B cell (primary cell): Measurements from ENCODE around the gene PPFIA2. TPM values are rescaled to one million over a fixed set of nuclear protein-coding genes. Genes with fewer than 3 reads are reported as not detected.

ENCODE experiments used
- ATAC-seq: fragments of 200-7000 bp; cut with Tn5 transposase; one replicate; pipeline ENCODE4 v1.10.0; 2021; ENCODE audit warnings: low read depth, mild to moderate bottlenecking, moderate number of reproducible peaks, moderate library complexity
- CTCF ChIA-PET: fragments of 350-600 bp; sonication (Branson Sonifier 250); formaldehyde crosslinking; loops from one replicate; lab custom pipeline; 2021; ENCODE audit warnings: antibody characterized with exemption, inconsistent platforms; lab: Charles Lee
- POLR2A ChIA-PET: fragments of 350-600 bp; sonication (Branson Sonifier 250); formaldehyde crosslinking; loops from one replicate; lab custom pipeline; 2021; ENCODE audit warnings: antibody characterized with exemption; lab: Charles Lee
- DNase-seq: peaks from one replicate; pipeline ENCODE4 v3.0.0; 2013
- H2AFZ ChIP-seq: 2 replicates; pipeline ENCODE4 v1.6.1; 2012; ENCODE audit warnings: mild to moderate bottlenecking, low read depth, low read length; ENCODE audit not compliant: insufficient read depth, poor library complexity, severe bottlenecking
- H3K27ac ChIP-seq, 2 donors: 1 replicate in 1 of 2; 2 replicates in 1 of 2; pipeline ENCODE4 v1.5.1; 2012 to 2013; ENCODE audit warnings: low read length in 2 of 2, mild to moderate bottlenecking in 2 of 2, moderate library complexity in 1 of 2
- H3K27me3 ChIP-seq, 4 experiments: fragments of 200-600 bp in 1 of 4; sonication (generic) in 1 of 4; replicated peaks in 1 of 4; 1 replicate in 2 of 4; 2 replicates in 2 of 4; pipeline versions ENCODE4 v1.6.1 to v1.7.0; 2013 to 2016; ENCODE audit warnings: low read length in 3 of 4, mild to moderate bottlenecking in 2 of 4, mixed read lengths in 1 of 4, moderate library complexity in 1 of 4; ENCODE audit not compliant: insufficient read depth in 4 of 4, control insufficient read depth in 3 of 4; ENCODE audit errors: control extremely low read depth in 1 of 4
- H3K36me3 ChIP-seq, 2 experiments: replicated peaks in 1 of 2; 1 replicate in 1 of 2; 2 replicates in 1 of 2; pipeline versions ENCODE4 v1.6.1 to v1.7.1; 2013; ENCODE audit warnings: low read length in 1 of 2; ENCODE audit not compliant: insufficient read depth in 2 of 2, control insufficient read depth in 1 of 2; ENCODE audit errors: control extremely low read depth in 1 of 2, extremely low read depth in 1 of 2
- H3K4me1 ChIP-seq, 2 donors: fragments of 200-600 bp in 1 of 2; sonication (generic) in 1 of 2; 1 replicate in 1 of 2; 2 replicates in 1 of 2; pipeline versions ENCODE4 v1.5.1 to v1.6.1; 2013 to 2017; ENCODE audit warnings: low read length in 2 of 2; ENCODE audit not compliant: control insufficient read depth in 2 of 2, insufficient read depth in 2 of 2
- H3K4me2 ChIP-seq: replicated peaks from 2 replicates; pipeline ENCODE3; 2012; ENCODE audit warnings: mild to moderate bottlenecking, low read depth, low read length; ENCODE audit not compliant: poor library complexity, severe bottlenecking
- H3K4me3 ChIP-seq, 5 experiments: fragments of 200-600 bp in 1 of 5; sonication (generic) in 1 of 5; 1 replicate in 3 of 5; 2 replicates in 2 of 5; pipeline versions ENCODE4 v1.5.1 to v1.7.0; 2011 to 2016; ENCODE audit warnings: low read length in 4 of 5, mild to moderate bottlenecking in 4 of 5, low read depth in 2 of 5, control low read depth in 1 of 5, moderate library complexity in 1 of 5; ENCODE audit not compliant: insufficient read depth in 1 of 5; ENCODE audit errors: control extremely low read depth in 1 of 5, extremely low read depth in 1 of 5
- H3K79me2 ChIP-seq: fragments of 200-600 bp; sonication (generic); one replicate; pipeline ENCODE4 v1.6.0; 2016; ENCODE audit warnings: low read length; ENCODE audit not compliant: control insufficient read depth, insufficient read depth
- H3K9ac ChIP-seq: fragments of 200-600 bp; sonication (generic); 2 replicates; pipeline ENCODE4 v1.6.1; 2017; ENCODE audit warnings: mild to moderate bottlenecking, low read length, moderate library complexity
- H3K9me3 ChIP-seq, 3 donors: one replicate each; pipeline versions ENCODE4 v1.6.1 to v1.7.1; 2013; ENCODE audit warnings: low read length in 2 of 3; ENCODE audit not compliant: control insufficient read depth in 2 of 3, insufficient read depth in 1 of 3; ENCODE audit errors: control extremely low read depth in 1 of 3
- H4K20me1 ChIP-seq: 2 replicates; pipeline ENCODE4 v1.6.0; 2012; ENCODE audit warnings: mild to moderate bottlenecking, low read length; ENCODE audit not compliant: insufficient read depth, control insufficient read depth, poor library complexity, severe bottlenecking
- H3K27ac Mint-ChIP-seq: one replicate; pipeline ENCODE4 v1.8.0; 2021; ENCODE audit warnings: mixed read lengths
- H3K27me3 Mint-ChIP-seq: one replicate; pipeline ENCODE4 v1.8.0; 2021; ENCODE audit warnings: mixed read lengths
- H3K4me1 Mint-ChIP-seq: one replicate; pipeline ENCODE4 v1.8.0; 2021; ENCODE audit warnings: mixed read lengths
- H3K4me3 Mint-ChIP-seq: one replicate; pipeline ENCODE4 v1.8.0; 2021; ENCODE audit warnings: mixed read lengths
- H3K9me3 Mint-ChIP-seq: one replicate; pipeline ENCODE4 v1.8.0; 2022; ENCODE audit warnings: mixed read lengths; ENCODE audit not compliant: insufficient read depth
- EZH2 ChIP-seq: IDR thresholded peaks from 2 replicates; pipeline ENCODE4 v1.6.1; 2012; ENCODE audit warnings: borderline replicate concordance, low read depth, mild to moderate bottlenecking, moderate library complexity, low read length; ENCODE audit not compliant: insufficient read depth, poor library complexity, severe bottlenecking
- WGBS: methylation state at CpG from one replicate; pipeline ENCODE4 v1.1.5; 2013; ENCODE audit warnings: missing lambda C conversion rate; ENCODE audit not compliant: insufficient coverage; 5-methylcytosine and 5-hydroxymethylcytosine counted together
- intact Hi-C: fragments of 100-400 bp; cut with micrococcal nuclease; formaldehyde crosslinking; loops from one replicate; pipeline ENCODE4 v1.10.0; 2022
- polyA plus RNA-seq: library from polyadenylated mRNA; depleted of rRNA; stranded (reverse); fragments of >200 nt; gene quantifications from 2 replicates; pipeline ENCODE4 v1.2.3, GENCODE V29; 2012
- total RNA-seq, 2 donors: library from RNA; stranded (reverse); fragments of 120-200 nt in 1 of 2; gene quantifications; 1 replicate in 1 of 2; 2 replicates in 1 of 2; pipeline versions ENCODE4 v1.2.3 to v1.2.4, GENCODE V29; 2013 to 2022
- TF ChIP-seq, protein P1 (sequence below): fragments of 200-600 bp; IDR thresholded peaks from one replicate; pipeline ENCODE4 v1.8.0; 2022; ENCODE audit warnings: antibody characterized with exemption, mild to moderate bottlenecking

PPFIA2 gene
- total and polyA plus RNA-seq, 2 donors (not counting 1 experiment from before 2014, with no cell fraction given), result not detected

DNA sequence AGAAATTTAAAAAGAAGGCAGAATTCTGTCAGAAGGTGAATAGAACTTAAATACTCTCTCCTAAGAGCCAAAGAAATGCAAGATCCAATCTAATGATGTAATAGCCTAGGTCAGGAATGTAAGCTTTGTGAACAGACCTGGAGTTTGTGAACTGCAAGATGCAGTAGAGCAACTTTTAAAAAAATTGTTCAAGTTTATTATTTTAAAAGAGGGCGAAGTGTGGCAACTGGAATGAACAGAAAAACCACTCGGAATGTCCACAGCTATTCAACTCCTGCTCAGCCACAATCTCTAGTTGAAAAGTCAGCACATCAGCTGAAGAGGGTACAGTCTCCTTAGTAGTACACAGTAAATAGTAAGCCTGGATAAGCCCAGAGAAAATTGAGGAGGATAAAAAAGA lies 228.8 kb downstream of the PPFIA2 start:
- no peaks in the 10 kb centered on the region for H3K9me3 ChIP-seq
- no peaks in the 10 kb centered on the region for H3K27me3 ChIP-seq
- Mint-ChIP-seq H3K27me3 (no peaks in the 10 kb centered on the region), H3K27ac (no peak overlapping the region), H3K4me1 (no peaks in the 10 kb centered on the region), H3K9me3 (no peaks in the 10 kb centered on the region), H3K4me3 (no peak overlapping the region)
- H3K4me1 ChIP-seq, result no peaks in the 10 kb centered on the region
- CTCF ChIA-PET, result no interaction called here
- H2AFZ ChIP-seq, result no peak overlapping the region
- H3K79me2 ChIP-seq, result no peaks in the 10 kb centered on the region
- H3K4me2 ChIP-seq, result no peak overlapping the region
- intact Hi-C loops, result no loop called here
- H3K4me3 ChIP-seq, result no peak overlapping the region
- no peaks in the 10 kb centered on the region for H3K36me3 ChIP-seq
- POLR2A ChIA-PET, result no interaction called here
- no peak overlapping the region for H3K27ac ChIP-seq
- no peak overlapping the region for H3K9ac ChIP-seq
- ATAC-seq (no peak), DNase-seq (no peak)
- WGBS, result no CpG with 5 or more reads among the region's 2 CpGs
- no peak for TF ChIP-seq EZH2
- TF ChIP-seq, protein P1, sequence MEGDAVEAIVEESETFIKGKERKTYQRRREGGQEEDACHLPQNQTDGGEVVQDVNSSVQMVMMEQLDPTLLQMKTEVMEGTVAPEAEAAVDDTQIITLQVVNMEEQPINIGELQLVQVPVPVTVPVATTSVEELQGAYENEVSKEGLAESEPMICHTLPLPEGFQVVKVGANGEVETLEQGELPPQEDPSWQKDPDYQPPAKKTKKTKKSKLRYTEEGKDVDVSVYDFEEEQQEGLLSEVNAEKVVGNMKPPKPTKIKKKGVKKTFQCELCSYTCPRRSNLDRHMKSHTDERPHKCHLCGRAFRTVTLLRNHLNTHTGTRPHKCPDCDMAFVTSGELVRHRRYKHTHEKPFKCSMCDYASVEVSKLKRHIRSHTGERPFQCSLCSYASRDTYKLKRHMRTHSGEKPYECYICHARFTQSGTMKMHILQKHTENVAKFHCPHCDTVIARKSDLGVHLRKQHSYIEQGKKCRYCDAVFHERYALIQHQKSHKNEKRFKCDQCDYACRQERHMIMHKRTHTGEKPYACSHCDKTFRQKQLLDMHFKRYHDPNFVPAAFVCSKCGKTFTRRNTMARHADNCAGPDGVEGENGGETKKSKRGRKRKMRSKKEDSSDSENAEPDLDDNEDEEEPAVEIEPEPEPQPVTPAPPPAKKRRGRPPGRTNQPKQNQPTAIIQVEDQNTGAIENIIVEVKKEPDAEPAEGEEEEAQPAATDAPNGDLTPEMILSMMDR, result no peak
- H4K20me1 ChIP-seq, result no peaks in the 10 kb centered on the region

DNA sequence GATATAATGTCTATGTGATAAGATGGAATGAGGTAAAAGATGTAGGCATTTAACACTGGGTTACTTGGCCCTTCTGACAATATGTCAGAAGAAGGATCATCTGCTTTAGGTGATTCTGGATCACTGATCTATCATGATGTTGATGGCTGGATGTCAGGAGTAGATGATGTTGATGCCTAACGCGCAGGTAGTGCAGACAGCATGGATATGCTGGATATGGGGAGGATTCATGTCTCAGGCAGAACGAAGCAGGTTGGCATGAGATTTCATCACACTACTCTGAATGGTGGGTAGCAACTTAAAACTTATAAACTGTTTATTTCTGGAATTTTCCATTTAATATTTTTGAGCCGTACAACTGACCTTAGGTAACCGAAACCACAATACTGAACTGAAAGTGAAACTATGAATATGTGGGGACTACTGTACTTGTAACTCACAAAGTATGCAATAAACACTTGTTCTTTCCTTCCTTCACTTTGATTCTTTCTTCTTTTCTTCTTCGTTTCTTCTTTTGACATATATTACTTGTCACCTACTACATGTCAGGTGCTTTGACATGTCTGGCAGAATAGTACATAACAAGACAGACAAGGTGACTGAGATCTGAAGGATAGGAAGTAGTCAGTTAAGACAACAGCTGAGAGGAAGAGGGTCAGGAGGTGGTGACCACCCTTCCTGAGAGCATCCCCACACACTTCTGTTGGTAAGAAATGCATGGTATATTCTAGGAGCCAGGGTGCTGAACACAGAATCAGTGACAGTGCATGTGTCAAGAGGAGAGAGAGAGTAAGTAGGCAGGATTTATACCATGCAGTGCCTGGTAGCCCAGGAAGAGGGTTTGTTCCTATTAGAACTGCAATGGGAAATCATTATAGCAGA lies 238.8 kb downstream of the PPFIA2 start:
- ATAC-seq (no peak), DNase-seq (no peak)
- Histone ChIP-seq H3K4me2 (peak overlapping the region; percentile 4), H3K4me3 (no peak overlapping the region), H3K9ac (no peak overlapping the region), H2AFZ (peak overlapping the region; percentile 39), H3K36me3 (no peaks in the 10 kb centered on the region), H3K27ac (no peak overlapping the region), H3K79me2 (no peaks in the 10 kb centered on the region), H4K20me1 (no peaks in the 10 kb centered on the region), H3K27me3 (no peaks in the 10 kb centered on the region), H3K4me1 (no peaks in the 10 kb centered on the region), H3K9me3 (peaks cover 0 to 2% (median 0%) of the 10 kb centered on the region in 3 donors)
- Mint-ChIP-seq H3K27me3 (no peaks in the 10 kb centered on the region), H3K9me3 (no peaks in the 10 kb centered on the region), H3K4me1 (no peaks in the 10 kb centered on the region), H3K27ac (no peak overlapping the region), H3K4me3 (no peak overlapping the region)
- TF ChIP-seq, protein P1, result no peak
- no peak for TF ChIP-seq EZH2
- ChIA-PET POLR2A (no interaction called here), CTCF (no interaction called here)
- intact Hi-C loops, result no loop called here
- WGBS, result 100% methylated on average over 2 of the region's 6 CpGs
